Gastrocnemius medialis (tissue), 4 donors: ENCODE data around the gene CDH3.

Experiments used
- CTCF ChIP-seq, 5 experiments: fragments of 450-650 bp in 3 of 5; fragments of 200-600 bp in 2 of 5; sonication (generic) in 2 of 5; IDR thresholded peaks in 4 of 5; conservative IDR thresholded peaks in 1 of 5; 1 replicate in 4 of 5; 2 replicates in 1 of 5; pipeline ENCODE4 v1.5.1; 2016 to 2019; ENCODE audit warnings: antibody characterized with exemption in 5 of 5, mild to moderate bottlenecking in 3 of 5, moderate library complexity in 3 of 5
- POLR2A ChIP-seq, 2 donors: fragments of 450-650 bp; IDR thresholded peaks; one replicate each; pipeline ENCODE4 v1.6.1; 2017; ENCODE audit warnings: antibody characterized with exemption in 2 of 2, mild to moderate bottlenecking in 2 of 2, moderate library complexity in 2 of 2

GRCh38 chr16:68626557-68626956 lies 18.6 kb upstream of the CDH3 start:
- TF ChIP-seq CTCF (IDR thresholded peaks at IDR 0.05 in 4 of 5, conservative IDR thresholded peaks at IDR 0.05 in 1 of 5) (no peak), POLR2A (IDR thresholded peaks at IDR 0.05) (no peak)
